Mucosa of rectum (tissue), 2 donors: ENCODE measurements around the gene RGS13.

Experiments
- H3K27ac ChIP-seq, 2 donors: one replicate each; pipeline ENCODE4 v1.7.0; 2013; ENCODE audit warnings: inconsistent platforms in 2 of 2, low read depth in 2 of 2, low read length in 2 of 2
- H3K27me3 ChIP-seq, 2 donors: one replicate each; pipeline ENCODE4 v1.7.0; 2013; ENCODE audit warnings: low read length in 2 of 2; ENCODE audit not compliant: control insufficient read depth in 2 of 2, insufficient read depth in 2 of 2
- H3K36me3 ChIP-seq, 2 donors: one replicate each; pipeline ENCODE4 v1.7.0; 2013; ENCODE audit warnings: low read length in 2 of 2; ENCODE audit not compliant: control insufficient read depth in 2 of 2, insufficient read depth in 2 of 2
- H3K4me1 ChIP-seq, 2 donors: one replicate each; pipeline ENCODE4 v1.7.0; 2013; ENCODE audit warnings: low read length in 2 of 2, mild to moderate bottlenecking in 1 of 2; ENCODE audit not compliant: control insufficient read depth in 2 of 2, insufficient read depth in 2 of 2
- H3K4me3 ChIP-seq, 2 donors: one replicate each; pipeline ENCODE4 v1.7.0; 2013; ENCODE audit warnings: low read length in 2 of 2
- H3K9ac ChIP-seq, 2 donors: one replicate each; pipeline ENCODE4 v1.7.0; 2013; ENCODE audit warnings: low read length in 2 of 2, low read depth in 1 of 2, mild to moderate bottlenecking in 1 of 2
- H3K9me3 ChIP-seq, 2 donors: one replicate each; pipeline ENCODE4 v1.7.0; 2013; ENCODE audit warnings: low read length in 2 of 2; ENCODE audit not compliant: control insufficient read depth in 2 of 2
- donor health status: healthy.
- donor health status: Normal muscosa, but diverticular disease.

RGS13 gene

GRCh38 chr1:192601567-192601966, 34.4 kb upstream of the RGS13 start:
- Histone ChIP-seq H3K9me3 (no peaks in the 10 kb centered on the region), H3K36me3 (no peaks in the 10 kb centered on the region), H3K4me1 (no peaks in the 10 kb centered on the region), H3K27ac (no peak overlapping the region), H3K9ac (no peak overlapping the region), H3K27me3 (no peaks in the 10 kb centered on the region), H3K4me3 (no peak overlapping the region)

GRCh38 chr1:192602757-192603156, 33.2 kb upstream of the RGS13 start:
- H3K9ac ChIP-seq: no peak overlapping the region
- H3K4me1 ChIP-seq: no peaks in the 10 kb centered on the region
- no peaks in the 10 kb centered on the region for H3K36me3 ChIP-seq
- H3K9me3 ChIP-seq: no peaks in the 10 kb centered on the region
- H3K27me3 ChIP-seq: no peaks in the 10 kb centered on the region
- no peak overlapping the region for H3K4me3 ChIP-seq
- no peak overlapping the region for H3K27ac ChIP-seq

GRCh38 chr1:192603218-192603787, 32.6 kb upstream of the RGS13 start:
- H3K27me3 ChIP-seq: no peaks in the 10 kb centered on the region
- no peak overlapping the region for H3K9ac ChIP-seq
- H3K27ac ChIP-seq: no peak overlapping the region
- no peaks in the 10 kb centered on the region for H3K9me3 ChIP-seq
- no peaks in the 10 kb centered on the region for H3K4me1 ChIP-seq
- H3K4me3 ChIP-seq: no peak overlapping the region
- no peaks in the 10 kb centered on the region for H3K36me3 ChIP-seq

- Histone ChIP-seq H3K9ac (no peak overlapping the region), H3K36me3 (no peaks in the 10 kb centered on the region), H3K4me1 (no peaks in the 10 kb centered on the region), H3K4me3 (no peak overlapping the region), H3K27me3 (no peaks in the 10 kb centered on the region), H3K27ac (no peak overlapping the region), H3K9me3 (no peaks in the 10 kb centered on the region)
Measured at GRCh38 chr1:192604979-192605620, 30.8 kb upstream of the RGS13 start.

- Histone ChIP-seq H3K9me3 (no peaks in the 10 kb centered on the region), H3K4me1 (no peaks in the 10 kb centered on the region), H3K36me3 (no peaks in the 10 kb centered on the region), H3K9ac (no peak overlapping the region), H3K4me3 (no peak overlapping the region), H3K27me3 (no peaks in the 10 kb centered on the region), H3K27ac (no peak overlapping the region)
Measured at GRCh38 chr1:192608671-192609070, 27.3 kb upstream of the RGS13 start.

GRCh38 chr1:192609110-192610079, 26.6 kb upstream of the RGS13 start:
- Histone ChIP-seq H3K36me3 (no peaks in the 10 kb centered on the region), H3K4me3 (no peak overlapping the region), H3K9ac (no peak overlapping the region), H3K27ac (peak overlapping the region in 1 of 2 donors; percentile 13), H3K9me3 (no peaks in the 10 kb centered on the region), H3K27me3 (no peaks in the 10 kb centered on the region), H3K4me1 (no peaks in the 10 kb centered on the region)

GRCh38 chr1:192610112-192610889, 25.6 kb upstream of the RGS13 start:
- Histone ChIP-seq H3K4me3 (no peak overlapping the region), H3K9me3 (no peaks in the 10 kb centered on the region), H3K4me1 (no peaks in the 10 kb centered on the region), H3K27ac (no peak overlapping the region), H3K27me3 (no peaks in the 10 kb centered on the region), H3K9ac (no peak overlapping the region), H3K36me3 (no peaks in the 10 kb centered on the region)

GRCh38 chr1:192615055-192615454, 20.9 kb upstream of the RGS13 start:
- Histone ChIP-seq H3K36me3 (no peaks in the 10 kb centered on the region), H3K4me3 (no peak overlapping the region), H3K27ac (no peak overlapping the region), H3K9ac (no peak overlapping the region), H3K4me1 (no peaks in the 10 kb centered on the region), H3K27me3 (no peaks in the 10 kb centered on the region), H3K9me3 (no peaks in the 10 kb centered on the region)

GRCh38 chr1:192620071-192620635, 15.8 kb upstream of the RGS13 start:
- H3K36me3 ChIP-seq: no peaks in the 10 kb centered on the region
- H3K27ac ChIP-seq: no peak overlapping the region
- no peak overlapping the region for H3K4me3 ChIP-seq
- H3K4me1 ChIP-seq: no peaks in the 10 kb centered on the region
- H3K27me3 ChIP-seq: no peaks in the 10 kb centered on the region
- no peak overlapping the region for H3K9ac ChIP-seq
- no peaks in the 10 kb centered on the region for H3K9me3 ChIP-seq
